OCI-LY3 (cell line): ENCODE results near the gene APOLD1.

Experiments
- H2AFZ ChIP-seq: fragments of 200-600, 300-600 bp; shearing (Covaris generic); 2 replicates; pipeline ENCODE4 v1.6.0; 2014; ENCODE audit warnings: antibody characterized with exemption, low read depth, low read length
- H3K27ac ChIP-seq: fragments of 200-600, 300-600 bp; sonication (generic); 2 replicates; pipeline ENCODE4 v1.5.1; 2014; ENCODE audit warnings: mild to moderate bottlenecking, low read length, moderate library complexity, mixed read lengths
- H3K27me3 ChIP-seq: fragments of 200-600, 300-600 bp; sonication (generic); 2 replicates; pipeline ENCODE4 v1.6.1; 2014; ENCODE audit warnings: low read depth, low read length, mixed read lengths
- H3K36me3 ChIP-seq: fragments of 200-600, 300-600 bp; sonication (generic); replicated peaks from 2 replicates; pipeline ENCODE3; 2014; ENCODE audit warnings: low read depth, low read length, mixed read lengths
- H3K4me1 ChIP-seq: fragments of 300-600, 200-600 bp; sonication (generic); 2 replicates; pipeline ENCODE4 v1.6.1; 2014; ENCODE audit warnings: low read length, mixed read lengths
- H3K4me2 ChIP-seq: fragments of 200-600, 300-600 bp; sonication (generic); 2 replicates; pipeline ENCODE4 v1.6.1; 2014; ENCODE audit warnings: low read length, mixed read lengths
- H3K4me3 ChIP-seq: fragments of 300-600, 200-600 bp; sonication (generic); 2 replicates; pipeline ENCODE4 v1.5.1; 2014; ENCODE audit warnings: antibody characterized with exemption, mild to moderate bottlenecking, low read length, moderate library complexity
- H3K79me2 ChIP-seq: fragments of 300-600, 200-600 bp; shearing (Covaris generic); 2 replicates; pipeline ENCODE4 v1.6.1; 2014; ENCODE audit warnings: mild to moderate bottlenecking, low read length, mixed read lengths
- H3K9ac ChIP-seq: fragments of 300-600, 200-600 bp; shearing (Covaris generic); 2 replicates; pipeline ENCODE4 v1.6.0; 2014; ENCODE audit warnings: mild to moderate bottlenecking, low read length, moderate library complexity
- H3K9me3 ChIP-seq: fragments of 200-600, 300-600 bp; shearing (Covaris generic); 2 replicates; pipeline ENCODE4 v1.6.1; 2014; ENCODE audit warnings: low read length, mixed read lengths; ENCODE audit not compliant: insufficient read depth
- H4K20me1 ChIP-seq: fragments of 200-600, 300-600 bp; sonication (generic); 2 replicates; pipeline ENCODE4 v1.6.1; 2016; ENCODE audit warnings: low read length, mixed read lengths; ENCODE audit not compliant: insufficient read depth
- EZH2phosphoT487 ChIP-seq: fragments of 200-600 bp; shearing (Covaris generic); IDR thresholded peaks from 2 replicates; pipeline ENCODE4 v1.6.1; 2018; ENCODE audit warnings: antibody characterized with exemption, mixed run types, low read depth
- TF ChIP-seq, protein P1 (sequence below): fragments of 200-600, 300-600 bp; sonication (generic); IDR thresholded peaks from 2 replicates; pipeline ENCODE4 v1.5.1; 2014; ENCODE audit warnings: antibody characterized with exemption, low read length, low read depth

The APOLD1 gene

GRCh38 chr12:12790956-12791355, 5.5 kb downstream of the APOLD1 start:
- Histone ChIP-seq H3K27me3 (peaks cover 13% of the 10 kb centered on the region), H3K27ac (no peak overlapping the region), H3K36me3 (no peaks in the 10 kb centered on the region), H2AFZ (no peak overlapping the region), H3K4me1 (peaks cover 30% of the 10 kb centered on the region), H3K9ac (no peak overlapping the region), H4K20me1 (no peaks in the 10 kb centered on the region), H3K9me3 (no peaks in the 10 kb centered on the region), H3K4me3 (no peak overlapping the region), H3K79me2 (no peaks in the 10 kb centered on the region), H3K4me2 (no peak overlapping the region)
- TF ChIP-seq, protein P1, sequence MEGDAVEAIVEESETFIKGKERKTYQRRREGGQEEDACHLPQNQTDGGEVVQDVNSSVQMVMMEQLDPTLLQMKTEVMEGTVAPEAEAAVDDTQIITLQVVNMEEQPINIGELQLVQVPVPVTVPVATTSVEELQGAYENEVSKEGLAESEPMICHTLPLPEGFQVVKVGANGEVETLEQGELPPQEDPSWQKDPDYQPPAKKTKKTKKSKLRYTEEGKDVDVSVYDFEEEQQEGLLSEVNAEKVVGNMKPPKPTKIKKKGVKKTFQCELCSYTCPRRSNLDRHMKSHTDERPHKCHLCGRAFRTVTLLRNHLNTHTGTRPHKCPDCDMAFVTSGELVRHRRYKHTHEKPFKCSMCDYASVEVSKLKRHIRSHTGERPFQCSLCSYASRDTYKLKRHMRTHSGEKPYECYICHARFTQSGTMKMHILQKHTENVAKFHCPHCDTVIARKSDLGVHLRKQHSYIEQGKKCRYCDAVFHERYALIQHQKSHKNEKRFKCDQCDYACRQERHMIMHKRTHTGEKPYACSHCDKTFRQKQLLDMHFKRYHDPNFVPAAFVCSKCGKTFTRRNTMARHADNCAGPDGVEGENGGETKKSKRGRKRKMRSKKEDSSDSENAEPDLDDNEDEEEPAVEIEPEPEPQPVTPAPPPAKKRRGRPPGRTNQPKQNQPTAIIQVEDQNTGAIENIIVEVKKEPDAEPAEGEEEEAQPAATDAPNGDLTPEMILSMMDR, result no peak
- TF ChIP-seq EZH2phosphoT487, result no peak

DNA sequence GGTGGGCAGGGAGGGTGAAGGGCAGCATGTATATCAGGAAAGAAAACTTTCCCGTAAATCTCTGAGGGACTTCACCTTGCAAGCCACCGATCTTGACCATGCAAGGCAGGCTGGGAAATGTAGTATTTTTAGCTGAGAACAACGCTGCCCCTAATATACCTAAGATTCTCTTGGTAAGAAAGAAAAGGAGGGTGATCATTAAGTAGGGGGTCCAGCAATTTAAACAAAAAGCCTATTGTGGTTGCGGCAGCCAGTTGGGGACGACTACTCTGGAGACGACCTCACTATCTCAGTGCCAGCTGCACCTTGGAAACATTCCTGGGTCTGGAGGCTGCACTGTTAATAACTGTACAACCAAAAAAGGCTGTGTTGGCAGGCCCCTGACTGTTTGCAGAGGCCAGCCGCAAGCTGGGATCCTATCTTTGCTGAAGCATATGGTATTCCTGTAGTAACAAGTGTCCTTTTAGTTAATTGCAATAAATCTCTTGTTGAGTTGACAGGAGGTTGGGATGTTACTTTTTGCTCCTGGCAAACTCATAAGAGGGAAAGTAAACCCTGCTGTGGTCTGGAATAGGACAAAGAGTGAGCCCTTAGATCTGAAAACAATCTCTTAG, 6.4 kb downstream of the APOLD1 start:
- H3K9ac ChIP-seq, result no peak overlapping the region
- peak overlapping the region; percentile 42 for H3K4me3 ChIP-seq

DNA sequence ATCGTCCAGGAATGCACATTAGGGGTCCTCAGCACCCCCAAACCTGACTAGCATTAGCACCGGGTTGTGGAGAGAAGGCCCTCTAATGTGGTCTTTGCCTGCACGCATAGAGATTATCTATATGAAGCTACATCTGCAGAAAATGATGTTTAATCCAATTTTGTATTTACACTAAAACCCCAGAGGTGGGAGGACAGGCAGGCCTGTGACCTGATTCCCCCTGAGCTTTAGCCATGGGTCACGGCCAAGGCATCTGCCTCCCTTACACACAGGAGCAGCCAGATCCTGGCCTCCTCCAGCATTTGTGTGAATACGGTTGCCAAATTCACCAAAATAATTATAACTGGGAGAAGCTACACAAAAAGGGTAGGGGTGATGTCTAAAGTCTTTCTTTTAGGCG, 7.0 kb downstream of the APOLD1 start:
- no peak overlapping the region for H3K4me3 ChIP-seq
- H3K4me2 ChIP-seq, result no peak overlapping the region
- no peak overlapping the region for H3K9ac ChIP-seq
- no peak overlapping the region for H3K27ac ChIP-seq
- TF ChIP-seq, protein P1, result no peak
- no peak for TF ChIP-seq EZH2phosphoT487
- no peaks in the 10 kb centered on the region for H3K36me3 ChIP-seq
- H2AFZ ChIP-seq, result no peak overlapping the region
- H3K4me1 ChIP-seq, result peaks cover 21% of the 10 kb centered on the region
- no peaks in the 10 kb centered on the region for H3K9me3 ChIP-seq
- H3K79me2 ChIP-seq, result no peaks in the 10 kb centered on the region
- H3K27me3 ChIP-seq, result peaks cover 13% of the 10 kb centered on the region
- H4K20me1 ChIP-seq, result no peaks in the 10 kb centered on the region

More for the DNA sequence above, 6.4 kb downstream of the APOLD1 start:
- H3K27me3 ChIP-seq, result peaks cover 13% of the 10 kb centered on the region
- H3K4me2 ChIP-seq, result peak overlapping the region; percentile 50
- H4K20me1 ChIP-seq, result no peaks in the 10 kb centered on the region
- TF ChIP-seq, protein P1, result no peak
- no peak for TF ChIP-seq EZH2phosphoT487
- H3K36me3 ChIP-seq, result no peaks in the 10 kb centered on the region
- peaks cover 24% of the 10 kb centered on the region for H3K4me1 ChIP-seq
- no peak overlapping the region for H3K27ac ChIP-seq
- no peaks in the 10 kb centered on the region for H3K79me2 ChIP-seq
- H2AFZ ChIP-seq, result no peak overlapping the region; the same call in 1 of the 2 replicates
- no peaks in the 10 kb centered on the region for H3K9me3 ChIP-seq

DNA sequence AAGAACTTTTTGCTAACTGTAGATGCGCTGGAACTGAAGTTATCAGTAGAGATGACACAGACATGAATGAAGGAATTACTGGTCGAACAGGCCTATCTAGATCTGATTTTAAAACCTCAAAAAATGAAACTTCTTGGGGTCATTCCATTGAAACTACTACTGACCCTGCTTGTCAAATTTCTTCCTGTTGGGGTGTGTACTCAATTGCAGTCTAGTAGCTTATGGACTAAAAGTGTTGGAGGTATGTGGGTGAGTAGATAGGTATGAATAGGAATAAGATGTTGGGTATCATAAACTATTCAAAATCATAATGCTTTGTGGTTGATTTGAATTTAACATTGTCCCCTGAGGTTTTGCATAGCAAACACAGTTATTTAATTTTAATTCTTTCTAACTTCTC, 9.2 kb downstream of the APOLD1 start:
- TF ChIP-seq, protein P1, result no peak
- no peak for TF ChIP-seq EZH2phosphoT487
- Histone ChIP-seq H3K4me3 (no peak overlapping the region), H2AFZ (no peak overlapping the region), H3K27me3 (peaks cover 13% of the 10 kb centered on the region), H3K27ac (no peak overlapping the region), H3K9me3 (no peaks in the 10 kb centered on the region), H3K9ac (no peak overlapping the region), H3K79me2 (no peaks in the 10 kb centered on the region), H3K36me3 (no peaks in the 10 kb centered on the region), H4K20me1 (no peaks in the 10 kb centered on the region), H3K4me1 (peaks cover 5% of the 10 kb centered on the region; the same call in 1 of the 2 replicates), H3K4me2 (no peak overlapping the region)
